Gastrocnemius medialis (tissue), 4 donors: ENCODE results near the gene SLC32A1.

ENCODE experiments used
- POLR2A ChIP-seq, 2 donors: fragments of 450-650 bp; IDR thresholded peaks; one replicate each; pipeline ENCODE4 v1.6.1; 2017; ENCODE audit warnings: antibody characterized with exemption in 2 of 2, mild to moderate bottlenecking in 2 of 2, moderate library complexity in 2 of 2
- TF ChIP-seq, protein P1 (sequence below), 5 experiments: fragments of 450-650 bp in 3 of 5; fragments of 200-600 bp in 2 of 5; sonication (generic) in 2 of 5; IDR thresholded peaks in 4 of 5; conservative IDR thresholded peaks in 1 of 5; 1 replicate in 4 of 5; 2 replicates in 1 of 5; pipeline ENCODE4 v1.5.1; 2016 to 2019; ENCODE audit warnings: antibody characterized with exemption in 5 of 5, mild to moderate bottlenecking in 3 of 5, moderate library complexity in 3 of 5

DNA sequence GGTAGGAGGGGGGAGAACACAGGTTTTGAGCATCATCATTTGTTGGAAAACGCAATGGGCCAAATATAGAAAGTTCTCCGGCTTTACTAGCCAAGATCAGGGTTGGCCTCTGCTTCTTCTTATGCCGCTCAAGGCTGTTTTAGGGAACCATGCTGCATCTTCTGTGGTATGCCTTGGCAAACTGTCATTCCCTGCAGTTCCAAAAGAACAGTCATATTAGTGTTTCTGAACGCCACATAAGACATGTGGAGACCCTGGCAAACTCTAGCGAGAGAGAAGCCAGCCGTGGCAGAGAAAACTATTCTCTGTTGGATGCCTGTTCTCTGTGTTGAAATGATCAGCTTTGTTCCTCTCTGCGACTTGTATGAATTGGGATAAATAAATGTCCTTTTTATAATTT, 34.8 kb downstream of the SLC32A1 start:
- TF ChIP-seq, protein P1, sequence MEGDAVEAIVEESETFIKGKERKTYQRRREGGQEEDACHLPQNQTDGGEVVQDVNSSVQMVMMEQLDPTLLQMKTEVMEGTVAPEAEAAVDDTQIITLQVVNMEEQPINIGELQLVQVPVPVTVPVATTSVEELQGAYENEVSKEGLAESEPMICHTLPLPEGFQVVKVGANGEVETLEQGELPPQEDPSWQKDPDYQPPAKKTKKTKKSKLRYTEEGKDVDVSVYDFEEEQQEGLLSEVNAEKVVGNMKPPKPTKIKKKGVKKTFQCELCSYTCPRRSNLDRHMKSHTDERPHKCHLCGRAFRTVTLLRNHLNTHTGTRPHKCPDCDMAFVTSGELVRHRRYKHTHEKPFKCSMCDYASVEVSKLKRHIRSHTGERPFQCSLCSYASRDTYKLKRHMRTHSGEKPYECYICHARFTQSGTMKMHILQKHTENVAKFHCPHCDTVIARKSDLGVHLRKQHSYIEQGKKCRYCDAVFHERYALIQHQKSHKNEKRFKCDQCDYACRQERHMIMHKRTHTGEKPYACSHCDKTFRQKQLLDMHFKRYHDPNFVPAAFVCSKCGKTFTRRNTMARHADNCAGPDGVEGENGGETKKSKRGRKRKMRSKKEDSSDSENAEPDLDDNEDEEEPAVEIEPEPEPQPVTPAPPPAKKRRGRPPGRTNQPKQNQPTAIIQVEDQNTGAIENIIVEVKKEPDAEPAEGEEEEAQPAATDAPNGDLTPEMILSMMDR (IDR thresholded peaks at IDR 0.05 in 4 of 5, conservative IDR thresholded peaks at IDR 0.05 in 1 of 5): no peak
- no peak for TF ChIP-seq POLR2A (IDR thresholded peaks at IDR 0.05)
